GM12875 (cell line): ENCODE results near the gene HOXC6.
A peak's percentile ranks its signal among the peaks of the same experiment; 100 is the strongest.

Experiments
- H3K4me3 ChIP-seq: one replicate; pipeline ENCODE4 v1.5.1; 2011; ENCODE audit warnings: low read depth, low read length, control low read depth
- CTCF ChIP-seq: IDR thresholded peaks from 2 replicates; pipeline ENCODE4 v1.5.1; 2011; ENCODE audit warnings: low read depth, mild to moderate bottlenecking, control low read depth, inconsistent platforms, low read length, moderate library complexity, borderline replicate concordance; ENCODE audit not compliant: insufficient read depth

HOXC6 gene

GRCh38 chr12:54053751-54054741 lies 25.8 kb downstream of the HOXC6 start, which contains the start of gene HOXC4:
Gene HOXC4, plus strand, starts transcription at chr12:54053835. Its CDS starts 88 bp downstream, at chr12:54053923.
- no peak for TF ChIP-seq CTCF
- peak within 1 kb of the TSS; percentile 90 for H3K4me3 ChIP-seq

GRCh38 chr12:54054742-54055194 lies 26.5 kb downstream of the HOXC6 start:
- H3K4me3 ChIP-seq = peak overlapping the region; percentile 90
- no peak for TF ChIP-seq CTCF

GRCh38 chr12:54055552-54055951 lies 27.3 kb downstream of the HOXC6 start:
- no peak overlapping the region for H3K4me3 ChIP-seq
- TF ChIP-seq CTCF = no peak

- no peak overlapping the region for H3K4me3 ChIP-seq
- TF ChIP-seq CTCF = no peak
These were observed 27.9 kb downstream of the HOXC6 start for GRCh38 chr12:54056110-54056509.

GRCh38 chr12:54058128-54058768 lies 30.0 kb downstream of the HOXC6 start:
- TF ChIP-seq CTCF = no peak
- no peak overlapping the region for H3K4me3 ChIP-seq

- no peak overlapping the region for H3K4me3 ChIP-seq
- TF ChIP-seq CTCF = no peak
These were observed 31.4 kb downstream of the HOXC6 start for GRCh38 chr12:54059668-54060067.
